Measurements from ENCODE around the gene FBXO8.

DNA sequence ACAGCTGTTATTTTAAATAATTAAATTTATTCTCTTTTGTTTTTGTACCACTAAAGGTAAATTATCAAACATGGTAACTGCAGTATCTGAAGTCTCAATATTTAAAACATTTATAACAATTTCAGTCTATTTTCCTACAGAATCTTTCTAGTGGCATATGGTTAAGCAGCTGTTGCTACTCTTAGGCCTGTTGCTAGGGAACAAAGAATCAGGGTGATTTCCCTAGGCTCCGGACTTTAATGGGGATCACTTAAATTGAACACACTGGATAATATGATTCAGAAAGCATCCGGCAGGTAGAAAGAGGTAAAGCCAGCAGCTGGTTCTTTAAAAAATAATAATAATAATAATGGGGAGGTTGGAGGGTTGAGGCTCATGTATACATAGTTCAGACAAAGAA lies 17.6 kb downstream of the FBXO8 start:
- no peak for TF ChIP-seq CTCF (conservative IDR thresholded peaks at IDR 0.05; ENCODE audit: low read depth, low read length)
- no peak for TF ChIP-seq RAD21 (IDR thresholded peaks at IDR 0.05; ENCODE audit: low read length)
- no peak for TF ChIP-seq CHD1 (IDR thresholded peaks at IDR 0.05; ENCODE audit: low read depth, low read length)
- TF ChIP-seq POLR2A (IDR thresholded peaks at IDR 0.05; ENCODE audit: low read depth, low read length) = no peak
- no peak for TF ChIP-seq RCOR1 (IDR thresholded peaks at IDR 0.05; ENCODE audit: insufficient replicate concordance, low read length)
- TF ChIP-seq, protein P1, sequence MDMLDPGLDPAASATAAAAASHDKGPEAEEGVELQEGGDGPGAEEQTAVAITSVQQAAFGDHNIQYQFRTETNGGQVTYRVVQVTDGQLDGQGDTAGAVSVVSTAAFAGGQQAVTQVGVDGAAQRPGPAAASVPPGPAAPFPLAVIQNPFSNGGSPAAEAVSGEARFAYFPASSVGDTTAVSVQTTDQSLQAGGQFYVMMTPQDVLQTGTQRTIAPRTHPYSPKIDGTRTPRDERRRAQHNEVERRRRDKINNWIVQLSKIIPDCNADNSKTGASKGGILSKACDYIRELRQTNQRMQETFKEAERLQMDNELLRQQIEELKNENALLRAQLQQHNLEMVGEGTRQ (IDR thresholded peaks at IDR 0.05; ENCODE audit: low read depth, low read length) = no peak
- no peak for TF ChIP-seq MXI1 (IDR thresholded peaks at IDR 0.05; ENCODE audit: borderline replicate concordance, low read depth, low read length)
